Glutamatergic neuron (in vitro differentiated cells): Measurements from ENCODE around the gene REG3A. TPM values are rescaled to one million over a fixed set of nuclear protein-coding genes. Genes with fewer than 3 reads are reported as not detected.

Experiments used
- DNase-seq: peaks from one replicate; pipeline ENCODE4 v3.0.0; 2022
- H3K27ac Mint-ChIP-seq: one replicate; pipeline ENCODE4 v1.8.0; 2020; ENCODE audit warnings: mild to moderate bottlenecking, mixed read lengths, inconsistent platforms; ENCODE audit not compliant: unreplicated experiment
- H3K27me3 Mint-ChIP-seq: one replicate; pipeline ENCODE4 v1.8.0; 2020; ENCODE audit warnings: mild to moderate bottlenecking, moderate library complexity, mixed read lengths, inconsistent platforms; ENCODE audit not compliant: unreplicated experiment
- H3K36me3 Mint-ChIP-seq: one replicate; pipeline ENCODE4 v1.8.0; 2020; ENCODE audit warnings: mild to moderate bottlenecking, mixed read lengths, inconsistent platforms; ENCODE audit not compliant: unreplicated experiment
- H3K4me1 Mint-ChIP-seq: one replicate; pipeline ENCODE4 v1.8.0; 2020; ENCODE audit warnings: mild to moderate bottlenecking, low read depth, mixed read lengths, inconsistent platforms; ENCODE audit not compliant: unreplicated experiment
- H3K4me3 Mint-ChIP-seq: one replicate; pipeline ENCODE4 v1.8.0; 2020; ENCODE audit warnings: mild to moderate bottlenecking, mixed read lengths, inconsistent platforms; ENCODE audit not compliant: unreplicated experiment
- H3K9me3 Mint-ChIP-seq: one replicate; pipeline ENCODE4 v1.8.0; 2020; ENCODE audit warnings: mild to moderate bottlenecking, moderate library complexity, mixed read lengths, inconsistent platforms; ENCODE audit not compliant: unreplicated experiment
- CTCF ChIP-seq: fragments of 200-600 bp; sonication (generic); IDR thresholded peaks from one replicate; pipeline ENCODE4 v1.5.0; 2021; ENCODE audit not compliant: partially characterized antibody, unreplicated experiment
- total RNA-seq: library from RNA; stranded (reverse); fragmentation: NEBNext Ultra II Directional; extraction: Animal tissue kit (Norgen Biotek cat#: 25700); gene quantifications from one replicate; pipeline ENCODE4 v1.2.1, GENCODE V29; 2021; ENCODE audit not compliant: unreplicated experiment

REG3A gene
- total RNA-seq, 1 donor from 2014 or later = not detected

GRCh38 chr2:79181617-79182016 lies 22.1 kb upstream of the REG3A start:
- Mint-ChIP-seq H3K36me3 (no peaks in the 10 kb centered on the region), H3K4me1 (peaks cover 5% of the 10 kb centered on the region), H3K4me3 (no peak overlapping the region), H3K27ac (no peak overlapping the region), H3K27me3 (peaks cover 1% of the 10 kb centered on the region), H3K9me3 (no peaks in the 10 kb centered on the region)
- no peak for DNase-seq
- no peak for TF ChIP-seq CTCF

DNA sequence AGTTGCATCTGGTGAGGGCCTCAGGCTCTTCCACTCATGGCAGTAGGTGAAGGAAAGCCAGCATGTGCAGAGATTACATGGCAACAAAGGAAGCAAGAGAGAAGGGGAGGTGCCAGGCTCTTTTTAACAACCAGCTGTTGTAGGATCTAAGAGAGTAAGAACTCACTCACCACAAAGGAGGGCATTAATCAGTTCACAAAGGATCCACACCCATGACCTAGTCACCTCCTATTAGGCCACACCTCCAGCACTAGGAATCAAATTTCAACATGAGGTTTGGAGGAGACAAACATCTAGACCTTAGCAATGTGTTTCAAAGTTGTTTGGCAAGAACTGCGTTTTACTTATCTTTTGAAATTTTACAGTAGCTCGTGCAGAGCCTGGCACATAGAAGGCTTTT lies 20.5 kb upstream of the REG3A start:
- Mint-ChIP-seq H3K36me3 (no peaks in the 10 kb centered on the region), H3K9me3 (no peaks in the 10 kb centered on the region), H3K4me1 (peaks cover 5% of the 10 kb centered on the region), H3K4me3 (no peak overlapping the region), H3K27me3 (peaks cover 1% of the 10 kb centered on the region), H3K27ac (no peak overlapping the region)
- TF ChIP-seq CTCF = no peak
- DNase-seq = no peak

DNA sequence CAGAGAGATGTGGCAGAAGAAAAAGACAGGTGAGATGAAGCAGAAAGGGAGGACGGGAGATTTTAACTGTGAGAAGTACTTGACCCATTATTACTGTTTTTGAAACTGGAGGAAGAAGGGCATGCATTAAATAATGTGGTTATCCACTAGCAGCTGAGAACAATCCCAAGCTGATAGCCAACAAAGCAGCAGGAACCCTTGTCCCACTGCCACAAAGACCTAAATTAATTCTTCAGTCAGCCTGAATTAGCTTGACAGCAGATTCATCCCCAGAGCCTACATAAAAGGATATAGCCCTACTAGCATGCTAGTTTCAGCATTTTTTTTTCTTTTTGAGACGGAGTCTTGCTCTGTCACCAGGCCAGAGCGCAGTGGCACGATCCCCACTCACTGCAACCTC lies 19.5 kb upstream of the REG3A start:
- DNase-seq = no peak
- H3K27ac Mint-ChIP-seq = no peak overlapping the region
- no peak overlapping the region for H3K4me3 Mint-ChIP-seq
- no peaks in the 10 kb centered on the region for H3K9me3 Mint-ChIP-seq
- H3K36me3 Mint-ChIP-seq = no peaks in the 10 kb centered on the region
- H3K27me3 Mint-ChIP-seq = peaks cover 1% of the 10 kb centered on the region
- H3K4me1 Mint-ChIP-seq = peaks cover 5% of the 10 kb centered on the region
- no peak for TF ChIP-seq CTCF

GRCh38 chr2:79178076-79178674 lies 18.6 kb upstream of the REG3A start:
- no peak overlapping the region for H3K4me3 Mint-ChIP-seq
- H3K36me3 Mint-ChIP-seq = no peaks in the 10 kb centered on the region
- no peak overlapping the region for H3K27ac Mint-ChIP-seq
- H3K9me3 Mint-ChIP-seq = no peaks in the 10 kb centered on the region
- H3K27me3 Mint-ChIP-seq = peaks cover 1% of the 10 kb centered on the region
- peaks cover 5% of the 10 kb centered on the region for H3K4me1 Mint-ChIP-seq
- DNase-seq = no peak
- no peak for TF ChIP-seq CTCF

DNA sequence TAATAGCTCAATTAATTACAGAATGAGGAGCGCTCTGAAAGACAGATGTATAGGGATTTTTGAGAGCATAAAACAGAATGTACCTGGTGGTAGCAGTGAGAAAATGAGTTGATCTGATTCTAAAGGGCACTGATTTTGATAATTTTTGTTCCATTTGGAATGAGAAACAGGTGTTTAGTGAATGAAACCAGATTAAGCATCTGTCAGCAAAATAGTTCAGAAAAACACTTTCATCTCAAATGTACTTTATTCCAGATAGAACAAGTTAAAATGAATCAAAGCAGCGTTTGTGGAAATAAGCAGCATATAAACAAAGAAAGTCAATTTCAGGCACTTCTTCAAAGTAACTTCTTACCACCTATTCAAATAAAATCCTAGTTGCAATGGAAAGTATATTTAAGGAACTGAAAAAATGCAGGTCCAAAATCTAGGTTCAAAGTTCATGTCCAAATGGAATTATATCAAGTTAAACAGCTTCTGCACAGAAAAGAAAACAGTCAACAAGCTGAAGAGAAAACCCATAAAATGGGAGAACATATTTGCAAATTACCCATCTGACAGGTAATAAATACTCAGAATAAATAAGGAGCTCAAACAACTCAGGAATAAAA lies 11.9 kb upstream of the REG3A start:
- no peak for DNase-seq
- H3K27me3 Mint-ChIP-seq = no peaks in the 10 kb centered on the region
- TF ChIP-seq CTCF = no peak
- H3K4me1 Mint-ChIP-seq = no peaks in the 10 kb centered on the region
- H3K36me3 Mint-ChIP-seq = no peaks in the 10 kb centered on the region
- no peak overlapping the region for H3K27ac Mint-ChIP-seq
- H3K9me3 Mint-ChIP-seq = no peaks in the 10 kb centered on the region
- no peak overlapping the region for H3K4me3 Mint-ChIP-seq
